Skin epidermis (tissue), 12 donors: ENCODE measurements around the gene TFF3.
"Not testable (repeated sequence)": the region's sequence is repeated elsewhere in the genome, so short reads cannot be mapped to it uniquely, and the experiment has no call there.

Experiments
- H3K27ac ChIP-seq, 21 experiments: fragments of 200-600 bp; sonication (generic) in 11 of 21; one replicate each; pipeline ENCODE4 v1.5.0; 2020; ENCODE audit warnings: mild to moderate bottlenecking in 3 of 21, inconsistent platforms in 2 of 21, moderate library complexity in 2 of 21
- H3K4me3 ChIP-seq, 7 experiments: fragments of 200-600 bp; sonication (generic) in 2 of 7; one replicate each; pipeline ENCODE4 v1.5.0; 2020; ENCODE audit warnings: inconsistent platforms in 2 of 7, mild to moderate bottlenecking in 2 of 7, moderate library complexity in 1 of 7

The TFF3 gene

GRCh38 chr21:42293649-42294272, 21.4 kb downstream of the TFF3 start:
- H3K27ac ChIP-seq = no peak overlapping the region
- no peak overlapping the region for H3K4me3 ChIP-seq

- not testable (repeated sequence) for H3K27ac ChIP-seq, H3K4me3 ChIP-seq
These were observed 22.6 kb downstream of the TFF3 start for GRCh38 chr21:42292563-42293142.

GRCh38 chr21:42291751-42292562, 23.3 kb downstream of the TFF3 start:
- Histone ChIP-seq H3K27ac (no peak overlapping the region), H3K4me3 (no peak overlapping the region)

- Histone ChIP-seq H3K27ac (no peak overlapping the region), H3K4me3 (no peak overlapping the region)
These were observed 24.0 kb downstream of the TFF3 start for GRCh38 chr21:42291003-42291750.

- Histone ChIP-seq H3K4me3 (no peak overlapping the region), H3K27ac (no peak overlapping the region)
These were observed 24.7 kb downstream of the TFF3 start for GRCh38 chr21:42290505-42290904.

- H3K27ac ChIP-seq = no peak overlapping the region
- H3K4me3 ChIP-seq = no peak overlapping the region
These were observed 25.3 kb downstream of the TFF3 start for GRCh38 chr21:42289926-42290325.

GRCh38 chr21:42288962-42289361, 26.2 kb downstream of the TFF3 start:
- no peak overlapping the region for H3K4me3 ChIP-seq
- H3K27ac ChIP-seq = no peak overlapping the region

- Histone ChIP-seq H3K4me3 (no peak overlapping the region), H3K27ac (no peak overlapping the region)
These were observed 27.8 kb downstream of the TFF3 start for GRCh38 chr21:42287193-42288083.

- Histone ChIP-seq H3K4me3 (no peak overlapping the region), H3K27ac (no peak overlapping the region)
These were observed 28.8 kb downstream of the TFF3 start for GRCh38 chr21:42286416-42286815.

GRCh38 chr21:42285569-42286245, 29.5 kb downstream of the TFF3 start:
- Histone ChIP-seq H3K27ac (no peak overlapping the region), H3K4me3 (no peak overlapping the region)

- no peak overlapping the region for H3K27ac ChIP-seq
- H3K4me3 ChIP-seq = no peak overlapping the region
These were observed 32.5 kb downstream of the TFF3 start for GRCh38 chr21:42282715-42283114.

- H3K4me3 ChIP-seq = no peak overlapping the region
- H3K27ac ChIP-seq = no peak overlapping the region
These were observed 33.2 kb downstream of the TFF3 start for GRCh38 chr21:42282021-42282420.

GRCh38 chr21:42281181-42281680, 34.0 kb downstream of the TFF3 start:
- no peak overlapping the region for H3K27ac ChIP-seq

GRCh38 chr21:42280356-42281180, 34.6 kb downstream of the TFF3 start:
- H3K27ac ChIP-seq = no peak overlapping the region
- H3K4me3 ChIP-seq = no peak overlapping the region

More at GRCh38 chr21:42281181-42281680, 34.0 kb downstream of the TFF3 start:
- H3K4me3 ChIP-seq = no peak overlapping the region

GRCh38 chr21:42279888-42280287, 35.3 kb downstream of the TFF3 start:
- no peak overlapping the region for H3K27ac ChIP-seq
- H3K4me3 ChIP-seq = no peak overlapping the region

- no peak overlapping the region for H3K4me3 ChIP-seq
- H3K27ac ChIP-seq = no peak overlapping the region
These were observed 35.8 kb downstream of the TFF3 start for GRCh38 chr21:42279341-42279871.

- H3K27ac ChIP-seq = no peak overlapping the region
- H3K4me3 ChIP-seq = no peak overlapping the region
These were observed 36.6 kb downstream of the TFF3 start for GRCh38 chr21:42278451-42279149.
